Skeletal muscle tissue (tissue), 4 donors: ENCODE data around the gene COL16A1. TPM values are rescaled to one million over a fixed set of nuclear protein-coding genes. Genes with fewer than 3 reads are reported as not detected.

Experiments
- H3K27ac ChIP-seq: one replicate; pipeline ENCODE4 v1.7.0; 2013; ENCODE audit warnings: mild to moderate bottlenecking, low read depth, low read length, inconsistent platforms
- H3K27me3 ChIP-seq, 3 donors: one replicate each; pipeline ENCODE4 v1.7.0; 2013; ENCODE audit warnings: low read length in 3 of 3; ENCODE audit not compliant: control insufficient read depth in 3 of 3, insufficient read depth in 3 of 3
- H3K36me3 ChIP-seq, 3 donors: one replicate each; pipeline ENCODE4 v1.7.0; 2013; ENCODE audit warnings: low read length in 3 of 3; ENCODE audit not compliant: control insufficient read depth in 3 of 3, insufficient read depth in 3 of 3
- H3K4me1 ChIP-seq, 3 donors: one replicate each; pipeline ENCODE4 v1.7.0; 2013; ENCODE audit warnings: low read length in 3 of 3, mild to moderate bottlenecking in 3 of 3; ENCODE audit not compliant: control insufficient read depth in 3 of 3, insufficient read depth in 3 of 3
- H3K4me3 ChIP-seq, 3 donors: one replicate each; pipeline ENCODE4 v1.7.0; 2013; ENCODE audit warnings: low read length in 3 of 3
- H3K9ac ChIP-seq, 3 donors: one replicate each; pipeline ENCODE4 v1.7.0; 2013; ENCODE audit warnings: low read length in 3 of 3, mild to moderate bottlenecking in 3 of 3, moderate library complexity in 2 of 3, low read depth in 1 of 3
- H3K9me3 ChIP-seq, 3 donors: one replicate each; pipeline ENCODE4 v1.7.0; 2013; ENCODE audit warnings: low read length in 3 of 3; ENCODE audit not compliant: control insufficient read depth in 3 of 3
- total RNA-seq: library from RNA; depleted of rRNA; stranded (reverse); fragments of >200 nt; gene quantifications from one replicate; pipeline ENCODE4 v1.2.3, GENCODE V29; 2014
- donor health status: Osteomylitis.

COL16A1 gene
- total RNA-seq, 1 donor from 2014 or later = 91.9 TPM

DNA sequence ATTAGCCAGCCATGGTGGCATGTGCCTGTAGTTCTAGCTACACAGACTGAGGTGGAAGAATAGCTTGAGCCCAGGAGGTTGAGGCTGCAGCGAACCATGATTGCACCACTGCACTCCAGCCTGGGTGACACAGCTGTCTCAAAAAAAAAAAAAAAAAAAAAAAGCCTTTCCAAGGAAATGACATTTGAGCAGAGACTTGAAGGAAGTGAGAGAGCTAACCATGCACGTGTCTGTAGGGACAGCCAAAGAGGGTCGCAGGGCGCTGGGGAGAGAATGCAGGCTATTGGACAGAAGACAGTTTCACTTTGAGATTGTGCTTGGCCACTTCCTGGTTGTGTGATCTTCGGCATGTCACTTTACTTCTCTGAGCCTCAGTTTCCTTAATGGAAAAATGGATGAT, 79.5 kb downstream of the COL16A1 start:
- Histone ChIP-seq H3K9me3 (no peaks in the 10 kb centered on the region), H3K27me3 (peaks cover under 1 to 7% (median 4%) of the 10 kb centered on the region in 3 donors), H3K4me1 (peaks cover 22 to 44% (median 40%) of the 10 kb centered on the region in 3 donors), H3K36me3 (peaks cover 10 to 11% (median 11%) of the 10 kb centered on the region in 3 donors), H3K9ac (no peak overlapping the region), H3K4me3 (no peak overlapping the region), H3K27ac (no peak overlapping the region)

DNA sequence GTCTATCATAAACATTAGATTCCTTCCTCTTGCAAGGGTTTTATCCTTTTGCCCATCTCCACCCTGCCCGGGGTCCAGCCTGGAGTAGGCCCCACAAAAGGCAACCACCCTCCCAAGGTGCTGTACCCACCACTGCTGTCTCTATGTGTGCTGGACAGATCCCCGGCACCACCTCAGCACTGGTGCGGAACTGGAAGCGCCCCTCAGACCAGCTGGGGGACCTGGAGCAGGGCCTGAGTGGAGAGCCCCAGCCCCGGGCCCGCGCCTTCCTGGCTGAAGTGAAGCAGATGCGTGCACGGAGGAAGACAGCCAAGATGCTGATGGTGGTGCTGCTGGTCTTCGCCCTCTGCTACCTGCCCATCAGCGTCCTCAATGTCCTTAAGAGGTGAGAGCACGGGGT, 80.5 kb downstream of the COL16A1 start:
- Histone ChIP-seq H3K9ac (no peak overlapping the region), H3K9me3 (no peaks in the 10 kb centered on the region), H3K36me3 (peaks cover under 1 to 4% (median 2%) of the 10 kb centered on the region in 3 donors), H3K27ac (no peak overlapping the region), H3K4me3 (no peak overlapping the region), H3K4me1 (peaks cover 16 to 37% (median 31%) of the 10 kb centered on the region in 3 donors), H3K27me3 (peaks cover 10 to 15% (median 12%) of the 10 kb centered on the region in 3 donors)

DNA sequence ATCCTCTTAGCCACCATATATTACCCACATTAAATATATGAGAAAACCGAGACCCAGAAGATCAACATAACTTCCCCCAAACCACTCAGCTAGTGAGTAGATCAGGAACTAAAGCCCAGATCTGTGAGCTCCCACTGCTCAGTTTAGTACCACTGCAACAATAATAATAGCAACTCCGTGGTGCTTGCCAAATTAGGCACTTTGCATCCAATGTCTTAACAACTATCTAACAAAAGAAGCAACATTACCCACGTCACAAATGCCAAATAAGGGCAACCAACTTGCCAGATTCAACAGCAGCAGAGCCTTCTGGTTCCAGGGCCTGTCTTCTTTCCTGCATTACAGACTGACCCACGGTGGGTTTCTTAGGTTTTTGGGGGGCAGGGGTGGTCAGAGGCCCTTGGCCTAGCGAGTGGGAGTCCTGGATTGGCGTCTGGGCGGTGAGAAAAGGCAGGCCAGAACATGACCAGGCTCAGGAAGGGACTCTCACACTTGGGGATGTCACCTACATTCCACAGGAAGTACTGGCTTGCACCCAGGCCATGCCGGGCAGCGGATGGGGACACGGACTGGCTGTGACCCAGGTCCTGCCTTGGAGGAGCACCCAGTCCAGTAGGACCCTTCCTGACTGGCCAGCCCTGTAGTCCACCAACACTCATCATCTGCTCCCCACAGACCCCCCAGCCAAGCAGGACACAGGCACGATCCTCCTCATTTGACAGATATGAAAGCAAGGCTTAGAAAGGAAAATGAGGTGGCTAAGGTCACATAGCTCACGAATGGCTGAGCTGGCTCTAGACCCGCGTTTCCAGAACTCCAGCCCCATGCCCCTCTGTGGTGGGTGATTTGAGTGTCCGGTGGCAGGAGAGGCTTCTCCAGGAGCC, 81.7 kb downstream of the COL16A1 start:
- no peaks in the 10 kb centered on the region for H3K36me3 ChIP-seq
- no peak overlapping the region for H3K27ac ChIP-seq
- no peak overlapping the region for H3K4me3 ChIP-seq
- peaks cover 17 to 26% (median 20%) of the 10 kb centered on the region in 3 donors for H3K27me3 ChIP-seq
- H3K4me1 ChIP-seq = peaks cover 5 to 24% (median 21%) of the 10 kb centered on the region in 3 donors
- peak overlapping the region in 1 of 3 donors; percentile 16 for H3K9ac ChIP-seq
- no peaks in the 10 kb centered on the region for H3K9me3 ChIP-seq

DNA sequence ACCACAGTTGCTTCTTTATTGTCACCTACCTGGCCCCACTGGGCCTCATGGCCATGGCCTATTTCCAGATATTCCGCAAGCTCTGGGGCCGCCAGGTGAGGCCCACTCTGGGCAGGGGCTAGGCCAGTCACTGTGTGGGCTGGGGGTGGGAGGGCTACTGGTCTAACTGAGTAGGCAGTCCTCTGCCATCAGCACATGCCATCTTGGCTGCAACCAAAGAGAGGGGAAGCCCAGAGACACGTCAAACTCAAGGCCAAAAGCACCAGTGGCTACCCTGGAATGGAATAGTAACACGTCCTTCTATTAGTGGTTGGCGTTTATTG, 82.4 kb downstream of the COL16A1 start:
- no peaks in the 10 kb centered on the region for H3K9me3 ChIP-seq
- no peak overlapping the region for H3K9ac ChIP-seq
- H3K27me3 ChIP-seq = peaks cover 23 to 33% (median 26%) of the 10 kb centered on the region in 3 donors
- H3K36me3 ChIP-seq = no peaks in the 10 kb centered on the region
- no peak overlapping the region for H3K27ac ChIP-seq
- H3K4me3 ChIP-seq = no peak overlapping the region
- peaks cover 0 to 18% (median 14%) of the 10 kb centered on the region in 3 donors for H3K4me1 ChIP-seq

DNA sequence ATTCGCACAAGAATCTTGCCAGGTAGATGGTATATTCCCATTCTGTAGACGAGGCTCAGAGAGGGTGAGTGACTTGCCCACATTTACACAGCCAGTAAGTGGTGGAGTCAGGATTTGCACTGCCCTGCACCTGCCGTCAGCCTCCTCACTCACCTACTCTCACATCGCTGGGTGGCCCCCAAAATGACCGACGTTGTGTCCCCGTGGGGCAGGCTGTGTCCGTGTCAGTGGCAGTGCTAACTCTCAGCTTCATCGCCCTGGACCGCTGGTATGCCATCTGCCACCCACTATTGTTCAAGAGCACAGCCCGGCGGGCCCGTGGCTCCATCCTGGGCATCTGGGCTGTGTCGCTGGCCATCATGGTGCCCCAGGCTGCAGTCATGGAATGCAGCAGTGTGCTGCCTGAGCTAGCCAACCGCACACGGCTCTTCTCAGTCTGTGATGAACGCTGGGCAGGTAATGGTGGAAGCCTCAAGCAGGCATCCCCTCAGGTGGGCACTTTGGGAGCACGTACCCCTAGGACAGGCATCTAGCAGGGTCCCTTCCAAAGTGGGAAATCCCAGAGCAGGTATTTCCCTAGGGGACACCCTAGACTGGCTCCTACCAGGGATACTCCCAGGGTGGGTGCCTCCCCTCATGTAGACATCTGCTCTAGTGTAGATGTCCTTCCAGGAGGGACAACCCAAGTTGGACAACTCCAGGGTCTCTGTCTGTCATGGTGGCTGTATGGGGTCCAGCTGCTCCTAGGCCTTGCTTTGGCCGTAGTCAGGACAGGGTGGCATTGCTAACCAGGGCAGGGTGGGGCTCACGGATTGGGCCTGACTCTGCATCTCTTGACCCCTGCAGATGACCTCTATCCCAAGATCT, 83.0 kb downstream of the COL16A1 start:
- no peaks in the 10 kb centered on the region for H3K36me3 ChIP-seq
- peaks cover 29 to 37% (median 31%) of the 10 kb centered on the region in 3 donors for H3K27me3 ChIP-seq
- H3K4me1 ChIP-seq = peaks cover 0 to 12% (median 8%) of the 10 kb centered on the region in 3 donors
- no peak overlapping the region for H3K4me3 ChIP-seq
- H3K9me3 ChIP-seq = no peaks in the 10 kb centered on the region
- no peak overlapping the region for H3K27ac ChIP-seq
- H3K9ac ChIP-seq = no peak overlapping the region

DNA sequence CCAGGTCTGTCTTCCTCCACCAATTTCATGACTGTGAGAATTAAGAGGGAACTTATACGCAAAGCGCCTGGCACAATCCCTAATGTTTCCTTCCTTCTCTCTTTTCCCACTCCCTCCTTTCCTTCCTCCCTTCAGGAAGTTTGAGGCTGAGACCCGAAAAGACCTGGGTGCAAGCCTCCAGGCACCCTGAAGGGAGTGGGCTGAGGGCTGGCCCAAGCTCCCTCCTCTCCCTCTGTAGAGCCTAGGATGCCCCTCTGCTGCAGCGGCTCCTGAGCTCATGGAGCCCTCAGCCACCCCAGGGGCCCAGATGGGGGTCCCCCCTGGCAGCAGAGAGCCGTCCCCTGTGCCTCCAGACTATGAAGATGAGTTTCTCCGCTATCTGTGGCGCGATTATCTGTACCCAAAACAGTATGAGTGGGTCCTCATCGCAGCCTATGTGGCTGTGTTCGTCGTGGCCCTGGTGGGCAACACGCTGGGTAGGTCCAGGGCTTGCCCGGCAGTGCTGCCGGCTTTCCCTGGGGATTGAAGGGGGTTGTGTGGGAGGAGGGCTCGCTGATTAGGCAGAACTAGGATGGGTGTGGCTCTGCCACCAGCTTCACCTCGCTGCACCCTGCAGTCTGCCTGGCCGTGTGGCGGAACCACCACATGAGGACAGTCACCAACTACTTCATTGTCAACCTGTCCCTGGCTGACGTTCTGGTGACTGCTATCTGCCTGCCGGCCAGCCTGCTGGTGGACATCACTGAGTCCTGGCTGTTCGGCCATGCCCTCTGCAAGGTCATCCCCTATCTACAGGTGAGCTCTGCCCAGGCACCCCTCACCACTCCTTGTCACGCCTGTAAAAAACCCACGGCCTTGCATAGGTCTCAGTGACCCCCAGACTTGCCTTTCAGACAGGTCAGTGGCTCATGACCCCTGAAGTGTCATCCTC, 84.6 kb downstream of the COL16A1 start:
- peaks cover 34 to 37% (median 34%) of the 10 kb centered on the region in 3 donors for H3K27me3 ChIP-seq
- no peak overlapping the region for H3K27ac ChIP-seq
- H3K4me1 ChIP-seq = peaks cover 0 to 15% (median 14%) of the 10 kb centered on the region in 3 donors
- no peak overlapping the region for H3K9ac ChIP-seq
- H3K4me3 ChIP-seq = no peak overlapping the region
- H3K9me3 ChIP-seq = no peaks in the 10 kb centered on the region
- no peaks in the 10 kb centered on the region for H3K36me3 ChIP-seq

DNA sequence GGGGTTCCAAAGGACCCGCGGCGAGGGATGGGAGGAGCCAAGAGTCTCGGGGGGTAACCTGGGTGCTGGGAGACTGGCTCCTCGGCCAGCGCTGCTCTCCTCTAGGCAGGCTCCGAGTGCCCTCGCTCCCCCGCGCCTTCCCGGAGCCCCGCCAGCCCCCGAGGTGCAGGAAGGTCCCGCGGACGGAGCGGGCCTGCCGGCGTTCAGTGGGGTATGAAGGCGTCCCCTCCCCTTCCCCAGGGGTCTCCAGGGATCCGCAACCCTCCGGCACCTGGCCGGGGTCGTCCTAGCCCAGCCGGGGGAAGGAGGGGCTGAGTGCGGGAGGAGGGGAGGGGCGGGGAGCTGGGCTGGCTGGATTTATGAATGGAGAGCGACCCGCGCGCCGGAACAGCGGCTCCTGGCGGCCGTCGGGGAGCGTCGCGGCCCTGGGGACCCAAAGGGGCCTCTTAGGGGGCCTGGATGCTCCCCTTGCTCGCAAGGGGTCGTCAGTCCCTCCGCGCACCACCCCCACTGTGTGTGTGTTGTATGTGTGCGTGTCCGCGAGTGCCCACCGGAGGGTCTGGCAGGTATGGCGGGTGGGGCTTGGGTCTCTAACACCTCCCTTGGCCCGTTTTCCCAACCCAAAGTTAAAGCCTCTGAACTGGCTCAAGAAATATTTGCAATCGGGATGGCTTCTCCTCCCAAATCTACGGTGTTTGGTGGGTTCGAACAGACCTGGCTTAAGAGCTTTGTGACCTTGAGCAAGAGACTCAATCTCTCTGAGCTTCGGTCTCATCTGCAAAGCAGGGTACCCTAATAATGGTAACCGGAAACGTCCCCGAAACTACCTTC, 85.7 kb downstream of the COL16A1 start:
- H3K4me1 ChIP-seq = peaks cover 0 to 17% (median 14%) of the 10 kb centered on the region in 3 donors
- peak overlapping the region in 1 of 3 donors; percentile 45 for H3K9ac ChIP-seq
- peaks cover 34 to 37% (median 34%) of the 10 kb centered on the region in 3 donors for H3K27me3 ChIP-seq
- no peak overlapping the region for H3K27ac ChIP-seq
- peak overlapping the region; percentile 24 to 45 (median 35) for H3K4me3 ChIP-seq
- H3K36me3 ChIP-seq = no peaks in the 10 kb centered on the region
- H3K9me3 ChIP-seq = no peaks in the 10 kb centered on the region

DNA sequence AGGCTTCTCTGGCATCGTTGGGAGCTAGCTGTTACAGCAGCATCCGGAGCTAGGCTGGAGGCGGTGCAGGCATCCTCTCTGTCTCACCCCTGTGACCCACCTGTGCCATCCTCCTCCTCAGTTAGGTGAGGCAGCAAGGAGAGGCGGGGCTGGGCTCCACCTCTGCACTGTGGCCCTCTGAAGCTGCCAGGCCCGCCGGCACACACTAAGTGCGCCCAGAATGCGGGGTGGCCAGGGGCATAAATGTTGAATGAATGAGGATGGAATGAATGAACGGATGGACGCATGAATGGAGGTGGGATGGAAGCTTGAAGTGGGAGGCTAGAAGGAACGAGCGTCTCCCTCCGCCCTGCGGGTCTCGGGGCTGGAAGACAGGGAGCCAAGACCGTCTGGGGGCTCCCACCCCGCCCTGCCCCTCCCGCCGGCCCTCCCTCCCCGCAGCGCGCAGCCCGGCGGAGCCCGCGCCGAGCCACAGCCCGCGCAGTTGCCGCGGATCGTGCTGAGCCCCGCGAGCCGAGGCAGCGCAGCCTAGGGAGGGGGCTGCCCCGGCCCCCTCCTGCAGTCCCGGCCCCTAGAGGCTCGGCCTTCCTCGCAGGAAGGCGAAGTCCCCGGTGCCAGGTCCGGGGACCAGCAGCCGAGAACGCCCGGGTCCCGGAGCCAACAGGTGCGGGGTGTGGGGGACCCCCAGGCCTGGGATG, 86.5 kb downstream of the COL16A1 start, which contains the start of gene HCRTR1:
Gene HCRTR1, plus strand, starts transcription at position 472 of the 698 bp plus-strand sequence. CDS start 1,504 bp downstream, outside the sequence.
- no peak within 1 kb of the TSS for H3K27ac ChIP-seq
- peak within 1 kb of the TSS; percentile 24 to 45 (median 35) for H3K4me3 ChIP-seq
- H3K9ac ChIP-seq = peak within 1 kb of the TSS in 1 of 3 donors; percentile 45
- H3K27me3 ChIP-seq = peaks cover 34 to 37% (median 34%) of the 10 kb centered on the region in 3 donors
- H3K4me1 ChIP-seq = peaks cover 0 to 15% (median 11%) of the 10 kb centered on the region in 3 donors
- H3K36me3 ChIP-seq = no peaks in the 10 kb centered on the region
- no peaks in the 10 kb centered on the region for H3K9me3 ChIP-seq
